Measurements from ENCODE around the gene PTGFRN.

DNA sequence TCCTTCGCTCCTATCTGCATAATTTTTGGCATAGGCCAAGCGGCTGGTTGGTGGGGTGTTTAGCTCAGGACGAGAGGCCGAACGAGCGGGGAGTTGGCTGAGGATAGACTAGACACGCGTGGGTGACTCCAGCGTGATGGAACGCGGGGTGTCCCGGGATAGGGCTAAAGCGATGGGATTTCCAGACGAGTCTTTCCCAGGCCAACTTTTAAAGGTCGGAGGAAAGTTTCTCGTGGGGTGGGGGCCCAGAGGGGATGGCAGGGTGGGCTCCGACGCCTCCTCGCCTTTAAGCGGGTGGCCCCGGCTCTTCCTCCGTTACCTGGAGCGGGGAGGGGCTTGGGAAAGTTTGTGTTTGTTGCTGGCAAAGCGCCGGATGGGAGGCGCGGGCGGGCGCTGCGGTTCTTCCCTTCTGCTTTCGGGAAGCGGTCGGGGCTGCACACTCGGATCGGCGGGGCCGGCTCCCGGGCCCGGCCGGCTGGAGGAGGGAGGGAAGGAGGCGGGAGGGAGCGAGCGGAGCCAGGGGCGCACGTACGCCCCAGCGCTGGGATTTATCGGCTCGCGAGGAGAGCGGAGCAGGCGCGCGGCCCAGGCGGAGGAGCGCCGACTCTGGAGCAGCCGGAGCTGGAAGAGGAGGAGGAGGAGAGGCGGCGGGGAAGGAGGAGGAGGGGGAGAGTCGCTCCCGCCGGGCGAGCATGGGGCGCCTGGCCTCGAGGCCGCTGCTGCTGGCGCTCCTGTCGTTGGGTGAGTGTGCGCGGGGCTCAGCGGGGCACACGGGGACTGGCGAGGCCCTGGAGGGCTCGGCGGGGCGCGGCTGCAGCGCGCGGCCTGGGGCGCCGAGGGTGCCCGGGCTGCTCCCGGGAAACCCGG lies at the start of gene PTGFRN:
- TF ChIP-seq, protein P1, sequence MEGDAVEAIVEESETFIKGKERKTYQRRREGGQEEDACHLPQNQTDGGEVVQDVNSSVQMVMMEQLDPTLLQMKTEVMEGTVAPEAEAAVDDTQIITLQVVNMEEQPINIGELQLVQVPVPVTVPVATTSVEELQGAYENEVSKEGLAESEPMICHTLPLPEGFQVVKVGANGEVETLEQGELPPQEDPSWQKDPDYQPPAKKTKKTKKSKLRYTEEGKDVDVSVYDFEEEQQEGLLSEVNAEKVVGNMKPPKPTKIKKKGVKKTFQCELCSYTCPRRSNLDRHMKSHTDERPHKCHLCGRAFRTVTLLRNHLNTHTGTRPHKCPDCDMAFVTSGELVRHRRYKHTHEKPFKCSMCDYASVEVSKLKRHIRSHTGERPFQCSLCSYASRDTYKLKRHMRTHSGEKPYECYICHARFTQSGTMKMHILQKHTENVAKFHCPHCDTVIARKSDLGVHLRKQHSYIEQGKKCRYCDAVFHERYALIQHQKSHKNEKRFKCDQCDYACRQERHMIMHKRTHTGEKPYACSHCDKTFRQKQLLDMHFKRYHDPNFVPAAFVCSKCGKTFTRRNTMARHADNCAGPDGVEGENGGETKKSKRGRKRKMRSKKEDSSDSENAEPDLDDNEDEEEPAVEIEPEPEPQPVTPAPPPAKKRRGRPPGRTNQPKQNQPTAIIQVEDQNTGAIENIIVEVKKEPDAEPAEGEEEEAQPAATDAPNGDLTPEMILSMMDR (optimal IDR thresholded peaks at IDR 0.05 in 1 of 3, IDR thresholded peaks at IDR 0.05 in 1 of 3, conservative IDR thresholded peaks at IDR 0.05 in 1 of 3; ENCODE audit: extremely low read depth in 1 of 3, insufficient read depth in 2 of 3, low read length in 3 of 3): no peak
- TF ChIP-seq EZH2 (IDR thresholded peaks at IDR 0.05; ENCODE audit: low read length): no peak

Data from keratinocyte (primary cell).